GM08714 (cell line): ENCODE measurements around the gene SUMO4.
"Not testable (repeated sequence)": the region's sequence is repeated elsewhere in the genome, so short reads cannot be mapped to it uniquely, and the experiment has no call there.

Source experiments
- H3K4me3 ChIP-seq: fragments of 200-500 bp; sonication (Bioruptor generic); 2 replicates; pipeline ENCODE4 v1.5.1; 2014; ENCODE audit warnings: mild to moderate bottlenecking, low read length, inconsistent platforms
- ZNF274 ChIP-seq: IDR thresholded peaks from 2 replicates; pipeline ENCODE4 v1.6.1; 2012; ENCODE audit warnings: mild to moderate bottlenecking, low read depth, low read length

SUMO4 gene

GRCh38 chr6:149433405-149433804, 33.3 kb downstream of the SUMO4 start:
- no peak overlapping the region for H3K4me3 ChIP-seq
- TF ChIP-seq ZNF274, result no peak

- TF ChIP-seq ZNF274, result no peak
- no peak overlapping the region for H3K4me3 ChIP-seq
Measured at GRCh38 chr6:149433881-149434280, 33.8 kb downstream of the SUMO4 start.

- TF ChIP-seq ZNF274, result no peak
- H3K4me3 ChIP-seq, result no peak overlapping the region
Measured at GRCh38 chr6:149435919-149436586, 36.0 kb downstream of the SUMO4 start.

GRCh38 chr6:149436647-149437046, 36.6 kb downstream of the SUMO4 start:
- no peak for TF ChIP-seq ZNF274
- H3K4me3 ChIP-seq, result no peak overlapping the region

GRCh38 chr6:149437212-149437611, 37.1 kb downstream of the SUMO4 start:
- no peak for TF ChIP-seq ZNF274
- H3K4me3 ChIP-seq, result no peak overlapping the region

GRCh38 chr6:149438855-149439254, 38.8 kb downstream of the SUMO4 start:
- no peak overlapping the region for H3K4me3 ChIP-seq
- no peak for TF ChIP-seq ZNF274

GRCh38 chr6:149439626-149440025, 39.6 kb downstream of the SUMO4 start:
- TF ChIP-seq ZNF274, result no peak
- H3K4me3 ChIP-seq, result no peak overlapping the region

- TF ChIP-seq ZNF274, result no peak
- H3K4me3 ChIP-seq, result no peak overlapping the region
Measured at GRCh38 chr6:149440735-149441671, 40.9 kb downstream of the SUMO4 start.

- no peak for TF ChIP-seq ZNF274
- no peak overlapping the region for H3K4me3 ChIP-seq
Measured at GRCh38 chr6:149441740-149442139, 41.7 kb downstream of the SUMO4 start.

- no peak for TF ChIP-seq ZNF274
- H3K4me3 ChIP-seq, result no peak overlapping the region
Measured at GRCh38 chr6:149443411-149444181, 43.5 kb downstream of the SUMO4 start.

GRCh38 chr6:149444360-149445094, 44.5 kb downstream of the SUMO4 start:
- not testable (repeated sequence) for H3K4me3 ChIP-seq

GRCh38 chr6:149445095-149445466, 45.0 kb downstream of the SUMO4 start:
- TF ChIP-seq ZNF274, result no peak
- no peak overlapping the region for H3K4me3 ChIP-seq

- H3K4me3 ChIP-seq, result no peak overlapping the region
- no peak for TF ChIP-seq ZNF274
Measured at GRCh38 chr6:149445573-149445972, 45.5 kb downstream of the SUMO4 start.
